ENCODE measurements around the gene KIAA0408. TPM values are rescaled to one million over a fixed set of nuclear protein-coding genes. Genes with fewer than 3 reads are reported as not detected.

Gene KIAA0408
- total RNA-seq, 6 experiments from 2014 or later = 1.4 to 3.5 (median 2.3) TPM

- Mint-ChIP-seq H3K36me3 (ENCODE audit: low read depth) (0 out of 2 replicates have a peak, but pooled peaks cover 5% of the 10 kb centered on the region), H3K4me1 (ENCODE audit: low read depth) (peaks cover 48% of the 10 kb centered on the region), H3K27me3 (ENCODE audit: insufficient read depth) (no peaks in the 10 kb centered on the region; the same call in 1 of the 2 replicates), H3K9me3 (no peaks in the 10 kb centered on the region), H3K27ac (peak overlapping the region; percentile 75), H3K4me3 (peak overlapping the region; percentile 4; the same call in 1 of the 2 replicates)
- no peak for TF ChIP-seq CTCF (IDR thresholded peaks at IDR 0.05)
- DNase-seq = no peak
These were observed 23.1 kb upstream of the KIAA0408 start for GRCh38 chr6:127482325-127482724.

GRCh38 chr6:127481628-127482027 is 22.4 kb upstream of the KIAA0408 start:
- DNase-seq = peak; percentile 71
- no peak for TF ChIP-seq CTCF (IDR thresholded peaks at IDR 0.05)
- peak overlapping the region; percentile 2; the same call in 1 of the 2 replicates for H3K4me3 Mint-ChIP-seq
- no peaks in the 10 kb centered on the region; the same call in 1 of the 2 replicates for H3K27me3 Mint-ChIP-seq (ENCODE audit: insufficient read depth)
- peaks cover 48% of the 10 kb centered on the region for H3K4me1 Mint-ChIP-seq (ENCODE audit: low read depth)
- H3K9me3 Mint-ChIP-seq = no peaks in the 10 kb centered on the region
- H3K27ac Mint-ChIP-seq = peak overlapping the region; percentile 75
- H3K36me3 Mint-ChIP-seq (ENCODE audit: low read depth) = 0 out of 2 replicates have a peak, but pooled peaks cover 5% of the 10 kb centered on the region

- peaks cover 8% of the 10 kb centered on the region for H3K36me3 Mint-ChIP-seq (ENCODE audit: low read depth)
- peaks cover 48% of the 10 kb centered on the region for H3K4me1 Mint-ChIP-seq (ENCODE audit: low read depth)
- no peak for DNase-seq
- no peak overlapping the region for H3K4me3 Mint-ChIP-seq
- H3K9me3 Mint-ChIP-seq = no peaks in the 10 kb centered on the region
- H3K27me3 Mint-ChIP-seq (ENCODE audit: insufficient read depth) = peaks cover 2% of the 10 kb centered on the region; the same call in 1 of the 2 replicates
- no peak for TF ChIP-seq CTCF (IDR thresholded peaks at IDR 0.05)
- H3K27ac Mint-ChIP-seq = peak overlapping the region; percentile 75
These were observed 21.9 kb upstream of the KIAA0408 start for GRCh38 chr6:127481111-127481510.

GRCh38 chr6:127477658-127478057 is 18.5 kb upstream of the KIAA0408 start:
- H3K4me3 Mint-ChIP-seq = no peak overlapping the region
- peaks cover 3% of the 10 kb centered on the region for H3K27me3 Mint-ChIP-seq (ENCODE audit: insufficient read depth)
- no peak for TF ChIP-seq CTCF (IDR thresholded peaks at IDR 0.05)
- no peak for DNase-seq
- H3K4me1 Mint-ChIP-seq (ENCODE audit: low read depth) = peaks cover 20% of the 10 kb centered on the region
- no peaks in the 10 kb centered on the region for H3K9me3 Mint-ChIP-seq
- no peak overlapping the region for H3K27ac Mint-ChIP-seq
- H3K36me3 Mint-ChIP-seq (ENCODE audit: low read depth) = peaks cover 12% of the 10 kb centered on the region

GRCh38 chr6:127475823-127476176 is 16.6 kb upstream of the KIAA0408 start:
- Mint-ChIP-seq H3K9me3 (no peaks in the 10 kb centered on the region), H3K27ac (no peak overlapping the region), H3K4me3 (no peak overlapping the region), H3K27me3 (ENCODE audit: insufficient read depth) (peaks cover 3% of the 10 kb centered on the region; the same call in 1 of the 2 replicates), H3K36me3 (ENCODE audit: low read depth) (peaks cover 12% of the 10 kb centered on the region), H3K4me1 (ENCODE audit: low read depth) (peaks cover 20% of the 10 kb centered on the region)
- no peak for TF ChIP-seq CTCF (IDR thresholded peaks at IDR 0.05)
- no peak for DNase-seq

Data from HFFc6 (cell line).